Loucy (cell line): ENCODE measurements around the gene SURF6.
A peak's percentile ranks its signal among the peaks of the same experiment; 100 is the strongest.

Experiments
- H2AFZ ChIP-seq: fragments of 200-600 bp; sonication (generic); 2 replicates; pipeline ENCODE4 v1.6.0; 2016; ENCODE audit warnings: antibody characterized with exemption, mild to moderate bottlenecking, low read length, moderate library complexity
- H3F3A ChIP-seq: fragments of 200-600 bp; 2 replicates; pipeline ENCODE4 v1.6.0; 2016; ENCODE audit warnings: antibody characterized with exemption, low read depth, mild to moderate bottlenecking
- H3K27me3 ChIP-seq: fragments of 200-600 bp; sonication (generic); 2 replicates; pipeline ENCODE4 v1.6.1; 2014; ENCODE audit warnings: low read length, mild to moderate bottlenecking; ENCODE audit not compliant: insufficient read depth, poor library complexity, severe bottlenecking
- H3K36me3 ChIP-seq: fragments of 200-600 bp; sonication (generic); 2 replicates; pipeline ENCODE4 v1.6.1; 2016; ENCODE audit warnings: low read length; ENCODE audit not compliant: insufficient read depth
- H3K4me1 ChIP-seq: fragments of 200-600 bp; sonication (generic); 2 replicates; pipeline ENCODE4 v1.5.1; 2014; ENCODE audit warnings: low read length, mild to moderate bottlenecking; ENCODE audit not compliant: insufficient read depth, poor library complexity, severe bottlenecking
- H3K4me2 ChIP-seq: fragments of 200-600 bp; sonication (generic); 2 replicates; pipeline ENCODE4 v1.6.0; 2014; ENCODE audit warnings: antibody characterized with exemption, low read length, low read depth, mild to moderate bottlenecking; ENCODE audit not compliant: poor library complexity, severe bottlenecking
- H3K4me3 ChIP-seq: fragments of 200-600 bp; sonication (generic); 2 replicates; pipeline ENCODE4 v1.5.1; 2014; ENCODE audit warnings: low read length, mild to moderate bottlenecking, mixed read lengths; ENCODE audit not compliant: poor library complexity, severe bottlenecking
- H3K79me2 ChIP-seq: fragments of 200-600 bp; sonication (generic); 2 replicates; pipeline ENCODE4 v1.6.1; 2014; ENCODE audit warnings: low read length; ENCODE audit not compliant: insufficient read depth
- H3K9ac ChIP-seq: fragments of 200-600 bp; sonication (generic); 2 replicates; pipeline ENCODE4 v1.6.0; 2014; ENCODE audit warnings: mild to moderate bottlenecking, low read depth, low read length, moderate library complexity; ENCODE audit not compliant: poor library complexity, severe bottlenecking
- H3K9me2 ChIP-seq: fragments of 200-600 bp; sonication (generic); replicated peaks from 2 replicates; pipeline ENCODE4 v1.6.1; 2016; ENCODE audit warnings: low read depth, low read length, mixed read lengths
- H3K9me3 ChIP-seq: fragments of 200-600 bp; sonication (generic); 2 replicates; pipeline ENCODE4 v1.6.1; 2014; ENCODE audit warnings: mild to moderate bottlenecking, antibody characterized with exemption, low read length, low read depth; ENCODE audit not compliant: insufficient read depth
- H4K20me1 ChIP-seq: fragments of 200-600 bp; sonication (generic); 2 replicates; pipeline ENCODE4 v1.6.0; 2014; ENCODE audit warnings: antibody characterized with exemption, low read length, mild to moderate bottlenecking; ENCODE audit not compliant: insufficient read depth, poor library complexity, severe bottlenecking
- EZH2phosphoT487 ChIP-seq: fragments of 200-600 bp; IDR thresholded peaks from 2 replicates; pipeline ENCODE4 v1.6.1; 2018; ENCODE audit warnings: antibody characterized with exemption, mild to moderate bottlenecking, moderate library complexity, borderline replicate concordance
- TF ChIP-seq, protein P1 (sequence below): fragments of 200-600 bp; sonication (generic); conservative IDR thresholded peaks from 2 replicates; pipeline ENCODE4 v1.5.1; 2014; ENCODE audit warnings: mild to moderate bottlenecking, antibody characterized with exemption, low read length

The SURF6 gene

GRCh38 chr9:133344979-133345378, 9.0 kb upstream of the SURF6 start:
- Histone ChIP-seq H4K20me1 (peaks cover 32% of the 10 kb centered on the region), H3K27me3 (peaks cover 8% of the 10 kb centered on the region), H3K79me2 (peaks cover 48% of the 10 kb centered on the region), H3K9me3 (no peaks in the 10 kb centered on the region), H3K9ac (peak overlapping the region; percentile 16), H3K4me1 (peaks cover 35% of the 10 kb centered on the region), H3F3A (no peaks in the 10 kb centered on the region), H3K4me2 (no peak overlapping the region), H3K9me2 (no peaks in the 10 kb centered on the region), H3K36me3 (peaks cover 33% of the 10 kb centered on the region; the same call in 1 of the 2 replicates), H3K4me3 (no peak overlapping the region), H2AFZ (no peak overlapping the region)
- no peak for TF ChIP-seq EZH2phosphoT487
- TF ChIP-seq, protein P1, sequence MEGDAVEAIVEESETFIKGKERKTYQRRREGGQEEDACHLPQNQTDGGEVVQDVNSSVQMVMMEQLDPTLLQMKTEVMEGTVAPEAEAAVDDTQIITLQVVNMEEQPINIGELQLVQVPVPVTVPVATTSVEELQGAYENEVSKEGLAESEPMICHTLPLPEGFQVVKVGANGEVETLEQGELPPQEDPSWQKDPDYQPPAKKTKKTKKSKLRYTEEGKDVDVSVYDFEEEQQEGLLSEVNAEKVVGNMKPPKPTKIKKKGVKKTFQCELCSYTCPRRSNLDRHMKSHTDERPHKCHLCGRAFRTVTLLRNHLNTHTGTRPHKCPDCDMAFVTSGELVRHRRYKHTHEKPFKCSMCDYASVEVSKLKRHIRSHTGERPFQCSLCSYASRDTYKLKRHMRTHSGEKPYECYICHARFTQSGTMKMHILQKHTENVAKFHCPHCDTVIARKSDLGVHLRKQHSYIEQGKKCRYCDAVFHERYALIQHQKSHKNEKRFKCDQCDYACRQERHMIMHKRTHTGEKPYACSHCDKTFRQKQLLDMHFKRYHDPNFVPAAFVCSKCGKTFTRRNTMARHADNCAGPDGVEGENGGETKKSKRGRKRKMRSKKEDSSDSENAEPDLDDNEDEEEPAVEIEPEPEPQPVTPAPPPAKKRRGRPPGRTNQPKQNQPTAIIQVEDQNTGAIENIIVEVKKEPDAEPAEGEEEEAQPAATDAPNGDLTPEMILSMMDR = no peak

GRCh38 chr9:133344071-133344470, 8.1 kb upstream of the SURF6 start:
- TF ChIP-seq, protein P1 = no peak
- TF ChIP-seq EZH2phosphoT487 = no peak
- no peaks in the 10 kb centered on the region for H3F3A ChIP-seq
- peaks cover 24% of the 10 kb centered on the region; the same call in 1 of the 2 replicates for H3K36me3 ChIP-seq
- peaks cover 23% of the 10 kb centered on the region for H4K20me1 ChIP-seq
- no peak overlapping the region for H2AFZ ChIP-seq
- peaks cover 26% of the 10 kb centered on the region for H3K4me1 ChIP-seq
- peaks cover 8% of the 10 kb centered on the region for H3K27me3 ChIP-seq
- peaks cover 39% of the 10 kb centered on the region for H3K79me2 ChIP-seq
- no peaks in the 10 kb centered on the region for H3K9me3 ChIP-seq
- H3K4me2 ChIP-seq = no peak overlapping the region
- no peak overlapping the region for H3K4me3 ChIP-seq
- H3K9me2 ChIP-seq = no peaks in the 10 kb centered on the region
- no peak overlapping the region for H3K9ac ChIP-seq

DNA sequence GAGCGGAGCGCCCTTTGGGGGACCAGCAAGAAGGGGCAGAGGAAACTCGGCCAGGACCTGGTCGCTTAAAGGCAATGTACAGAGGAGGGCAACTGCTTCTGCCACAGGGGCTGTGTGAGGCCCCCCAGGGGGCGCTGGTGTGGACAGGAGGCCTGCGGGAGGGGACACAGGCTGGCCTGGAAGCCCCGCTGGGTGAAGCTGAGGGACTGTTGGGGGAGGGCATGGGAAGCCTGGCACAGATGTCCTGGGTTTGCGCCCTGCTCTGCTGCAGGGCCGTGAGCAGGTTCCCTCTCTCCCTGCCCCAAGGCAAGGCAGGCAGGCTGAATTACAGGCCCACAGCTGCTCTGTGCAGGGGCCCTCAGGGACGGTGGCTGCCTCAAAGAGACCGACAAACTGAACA, 6.6 kb upstream of the SURF6 start:
- peaks cover 27% of the 10 kb centered on the region for H3K79me2 ChIP-seq
- no peak overlapping the region for H3K4me2 ChIP-seq
- TF ChIP-seq, protein P1 = peak; percentile 26
- TF ChIP-seq EZH2phosphoT487 = no peak
- H3F3A ChIP-seq = no peaks in the 10 kb centered on the region
- H3K9me2 ChIP-seq = no peaks in the 10 kb centered on the region
- peaks cover 24% of the 10 kb centered on the region for H3K4me1 ChIP-seq
- no peak overlapping the region for H3K4me3 ChIP-seq
- no peaks in the 10 kb centered on the region for H3K9me3 ChIP-seq
- no peaks in the 10 kb centered on the region for H3K27me3 ChIP-seq
- H3K36me3 ChIP-seq = peaks cover 24% of the 10 kb centered on the region; the same call in 1 of the 2 replicates
- peak overlapping the region; percentile 29 for H3K9ac ChIP-seq
- peaks cover 13% of the 10 kb centered on the region for H4K20me1 ChIP-seq
- no peak overlapping the region for H2AFZ ChIP-seq
